ENCODE results near the gene MTMR12. TPM values are rescaled to one million over a fixed set of nuclear protein-coding genes. Genes with fewer than 3 reads are reported as not detected.

Gene MTMR12
- total and polyA plus RNA-seq, 2 of the 8 experiments (the other 6 are each of a cell fraction or from before 2014, with no cell fraction given) = 19.1 to 59.3 TPM

DNA sequence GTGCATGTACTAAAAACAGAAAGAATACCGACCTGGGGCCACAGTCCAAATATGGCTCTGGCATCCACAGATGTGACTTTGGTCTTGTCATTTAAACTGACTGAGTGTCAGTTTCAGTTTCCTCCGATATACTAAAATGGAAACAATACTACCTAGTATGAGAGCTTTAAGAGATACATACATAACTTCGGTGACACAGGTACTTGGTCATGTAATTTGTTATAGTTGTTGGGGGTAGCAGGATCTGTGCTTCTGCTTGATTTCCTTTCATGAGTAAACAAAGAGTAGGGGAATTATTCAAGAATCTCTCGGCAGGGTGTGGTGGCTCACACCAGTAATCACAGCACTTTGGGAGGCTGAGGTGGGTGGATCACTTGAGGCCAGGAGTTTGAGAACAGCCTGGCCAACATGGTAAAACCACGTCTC lies 32.1 kb downstream of the MTMR12 start (continued):
- no peak for TF ChIP-seq NANOG (IDR thresholded peaks at IDR 0.05; ENCODE audit: insufficient read depth, low read depth, low read length, poor library complexity, severe bottlenecking)
- TF ChIP-seq CHD2 (IDR thresholded peaks at IDR 0.05; ENCODE audit: low read length) = no peak
- no peak for TF ChIP-seq SRF (IDR thresholded peaks at IDR 0.05; ENCODE audit: low read depth, low read length)

Data from H1 (cell line).